Lung (tissue), 12 donors: ENCODE results near the gene CCL3. TPM values are rescaled to one million over a fixed set of nuclear protein-coding genes. Genes with fewer than 3 reads are reported as not detected.

Experiments used
- ATAC-seq: fragments of 200-7000 bp; cut with Tn5 transposase; one replicate; pipeline ENCODE4 v1.9.1; 2020; ENCODE audit warnings: moderate number of reproducible peaks; ENCODE audit not compliant: insufficient read depth, low FRiP score
- DNase-seq, 3 donors: peaks; one replicate each; pipeline ENCODE4 v3.0.0-alpha.2; 2013 to 2017
- H3K27ac ChIP-seq, 2 donors: one replicate each; pipeline ENCODE4 v1.5.1; 2013; ENCODE audit warnings: mild to moderate bottlenecking in 2 of 2, moderate library complexity in 2 of 2, control low read depth in 1 of 2, inconsistent platforms in 1 of 2, low read depth in 1 of 2, low read length in 1 of 2
- H3K27me3 ChIP-seq, 3 donors: one replicate each; pipeline ENCODE4 v1.5.1; 2013; ENCODE audit warnings: low read length in 2 of 3; ENCODE audit not compliant: control insufficient read depth in 3 of 3, insufficient read depth in 3 of 3
- H3K36me3 ChIP-seq, 4 donors: one replicate each; pipeline ENCODE4 v1.5.1; 2013; ENCODE audit warnings: low read length in 4 of 4, mild to moderate bottlenecking in 1 of 4, moderate library complexity in 1 of 4; ENCODE audit not compliant: control insufficient read depth in 4 of 4, insufficient read depth in 4 of 4
- H3K4me1 ChIP-seq, 5 donors: one replicate each; pipeline ENCODE4 v1.5.1; 2013; ENCODE audit warnings: low read length in 5 of 5, mild to moderate bottlenecking in 2 of 5, moderate library complexity in 1 of 5; ENCODE audit not compliant: control insufficient read depth in 5 of 5, insufficient read depth in 5 of 5
- H3K4me3 ChIP-seq: one replicate; pipeline ENCODE4 v1.5.1; 2013; ENCODE audit warnings: mild to moderate bottlenecking, control low read depth, moderate library complexity
- H3K9ac ChIP-seq, 2 donors: one replicate each; pipeline ENCODE4 v1.5.1; 2013; ENCODE audit warnings: low read length in 2 of 2, control low read depth in 1 of 2; ENCODE audit not compliant: insufficient read depth in 1 of 2
- H3K9me3 ChIP-seq, 4 donors: one replicate each; pipeline ENCODE4 v1.5.1; 2013; ENCODE audit warnings: low read length in 3 of 4, mild to moderate bottlenecking in 1 of 4, moderate library complexity in 1 of 4; ENCODE audit not compliant: control insufficient read depth in 4 of 4, insufficient read depth in 3 of 4
- WGBS, 2 donors: extraction: QIAGEN DNeasy Blood & Tissue Kit; methylation state at CpG; one replicate each; pipeline ENCODE4 v1.1.7; 2013; 5-methylcytosine and 5-hydroxymethylcytosine counted together
- polyA plus RNA-seq, 2 donors: library from polyadenylated mRNA; stranded (reverse); fragments of 200-250 nt; gene quantifications; one replicate each; pipeline ENCODE4 v1.2.1, GENCODE V29; 2013
- total RNA-seq, 2 donors: library from RNA; depleted of rRNA in 1 of 2; stranded (reverse); fragments of >200 nt in 1 of 2; gene quantifications; one replicate each; pipeline ENCODE4 v1.2.1, GENCODE V29; 2014 to 2021
- TF ChIP-seq, protein P1 (sequence below): IDR thresholded peaks from 2 replicates; pipeline ENCODE4 v1.5.1; 2012; ENCODE audit warnings: mild to moderate bottlenecking; ENCODE audit errors: control extremely low read depth, extremely low read depth
- donor health status: control.
- donor health status: control.
- donor health status: Bipolar disorder and iron deficiency.
- donor health status: healthy.
- donor health status: DM: yes; HTN: yes; CAD: no.

The CCL3 gene
- total and polyA plus RNA-seq, 4 donors, result 7.8 to 526 (median 23.9) TPM

- TF ChIP-seq, protein P1, sequence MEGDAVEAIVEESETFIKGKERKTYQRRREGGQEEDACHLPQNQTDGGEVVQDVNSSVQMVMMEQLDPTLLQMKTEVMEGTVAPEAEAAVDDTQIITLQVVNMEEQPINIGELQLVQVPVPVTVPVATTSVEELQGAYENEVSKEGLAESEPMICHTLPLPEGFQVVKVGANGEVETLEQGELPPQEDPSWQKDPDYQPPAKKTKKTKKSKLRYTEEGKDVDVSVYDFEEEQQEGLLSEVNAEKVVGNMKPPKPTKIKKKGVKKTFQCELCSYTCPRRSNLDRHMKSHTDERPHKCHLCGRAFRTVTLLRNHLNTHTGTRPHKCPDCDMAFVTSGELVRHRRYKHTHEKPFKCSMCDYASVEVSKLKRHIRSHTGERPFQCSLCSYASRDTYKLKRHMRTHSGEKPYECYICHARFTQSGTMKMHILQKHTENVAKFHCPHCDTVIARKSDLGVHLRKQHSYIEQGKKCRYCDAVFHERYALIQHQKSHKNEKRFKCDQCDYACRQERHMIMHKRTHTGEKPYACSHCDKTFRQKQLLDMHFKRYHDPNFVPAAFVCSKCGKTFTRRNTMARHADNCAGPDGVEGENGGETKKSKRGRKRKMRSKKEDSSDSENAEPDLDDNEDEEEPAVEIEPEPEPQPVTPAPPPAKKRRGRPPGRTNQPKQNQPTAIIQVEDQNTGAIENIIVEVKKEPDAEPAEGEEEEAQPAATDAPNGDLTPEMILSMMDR, result no peak
- WGBS, 2 donors, result 77 to 85% methylated on average over 1 of the region's 1 CpG
- Histone ChIP-seq H3K4me1 (peaks cover 0 to 2% (median 0%) of the 10 kb centered on the region in 5 donors), H3K9ac (no peak overlapping the region), H3K27ac (no peak overlapping the region), H3K9me3 (peaks cover 0 to 2% (median 0%) of the 10 kb centered on the region in 4 donors), H3K4me3 (no peak overlapping the region), H3K27me3 (peaks cover 0 to 2% (median 0%) of the 10 kb centered on the region in 3 donors), H3K36me3 (no peaks in the 10 kb centered on the region)
- DNase-seq (no peak), ATAC-seq (no peak)
Observed at GRCh38 chr17:36074365-36074764, 15.6 kb downstream of the CCL3 start.

DNA sequence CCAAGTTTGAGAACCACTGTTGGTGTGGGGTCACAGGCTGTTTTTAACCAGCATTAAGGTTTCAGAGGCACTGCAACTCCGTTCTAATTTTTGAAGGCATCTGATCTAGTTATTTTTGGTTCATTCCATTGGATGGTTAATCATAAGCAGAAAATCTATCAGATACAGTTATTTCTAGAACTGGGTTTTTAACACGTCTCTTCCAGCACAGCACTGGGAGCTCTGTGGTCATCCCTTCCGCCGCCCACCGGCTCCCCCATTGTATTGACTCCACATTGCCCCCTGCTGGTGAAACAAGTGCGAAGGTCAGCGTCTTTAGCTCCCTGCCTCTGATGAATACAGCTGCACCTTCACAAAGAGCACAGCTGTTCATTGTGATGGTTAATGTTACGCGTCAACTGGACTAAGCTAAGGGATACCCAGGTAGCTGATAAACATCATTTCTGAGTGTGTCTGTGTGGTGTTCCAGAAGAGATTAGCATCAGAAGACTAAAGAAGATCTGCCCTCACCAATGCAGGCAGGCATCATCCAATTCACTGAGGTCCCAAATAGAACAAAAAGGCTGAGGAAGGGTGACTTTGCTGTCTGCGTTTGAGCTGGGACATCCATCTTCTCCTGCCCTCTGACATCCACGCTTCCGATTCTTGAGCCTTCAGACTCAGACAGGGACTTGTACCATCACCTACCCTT lies 17.4 kb downstream of the CCL3 start:
- 34 to 37% methylated on average over 12 of the region's 12 CpGs for WGBS, 2 donors
- no peak overlapping the region for H3K9ac ChIP-seq
- no peak overlapping the region for H3K4me3 ChIP-seq
- H3K36me3 ChIP-seq, result no peaks in the 10 kb centered on the region
- H3K9me3 ChIP-seq, result peaks cover 0 to 2% (median 0%) of the 10 kb centered on the region in 4 donors
- peak; percentile 24 to 32 (median 29) for DNase-seq
- H3K27ac ChIP-seq, result no peak overlapping the region
- ATAC-seq, result no peak
- TF ChIP-seq, protein P1, result peak; percentile 52
- H3K27me3 ChIP-seq, result peaks cover 0 to 2% (median 0%) of the 10 kb centered on the region in 3 donors
- H3K4me1 ChIP-seq, result peaks cover 0 to 2% (median 0%) of the 10 kb centered on the region in 5 donors

GRCh38 chr17:36071751-36072150 lies 18.2 kb downstream of the CCL3 start:
- Histone ChIP-seq H3K9ac (no peak overlapping the region), H3K27ac (no peak overlapping the region), H3K4me1 (peaks cover 0 to 2% (median 0%) of the 10 kb centered on the region in 5 donors), H3K4me3 (no peak overlapping the region), H3K27me3 (peaks cover 0 to 2% (median 0%) of the 10 kb centered on the region in 3 donors), H3K36me3 (no peaks in the 10 kb centered on the region), H3K9me3 (no peaks in the 10 kb centered on the region)
- DNase-seq (no peak), ATAC-seq (no peak)
- 72 to 91% methylated on average over 2 of the region's 2 CpGs for WGBS, 2 donors
- TF ChIP-seq, protein P1, result no peak
